ENCODE data around the gene AUTS2.

- TF ChIP-seq, protein P1, sequence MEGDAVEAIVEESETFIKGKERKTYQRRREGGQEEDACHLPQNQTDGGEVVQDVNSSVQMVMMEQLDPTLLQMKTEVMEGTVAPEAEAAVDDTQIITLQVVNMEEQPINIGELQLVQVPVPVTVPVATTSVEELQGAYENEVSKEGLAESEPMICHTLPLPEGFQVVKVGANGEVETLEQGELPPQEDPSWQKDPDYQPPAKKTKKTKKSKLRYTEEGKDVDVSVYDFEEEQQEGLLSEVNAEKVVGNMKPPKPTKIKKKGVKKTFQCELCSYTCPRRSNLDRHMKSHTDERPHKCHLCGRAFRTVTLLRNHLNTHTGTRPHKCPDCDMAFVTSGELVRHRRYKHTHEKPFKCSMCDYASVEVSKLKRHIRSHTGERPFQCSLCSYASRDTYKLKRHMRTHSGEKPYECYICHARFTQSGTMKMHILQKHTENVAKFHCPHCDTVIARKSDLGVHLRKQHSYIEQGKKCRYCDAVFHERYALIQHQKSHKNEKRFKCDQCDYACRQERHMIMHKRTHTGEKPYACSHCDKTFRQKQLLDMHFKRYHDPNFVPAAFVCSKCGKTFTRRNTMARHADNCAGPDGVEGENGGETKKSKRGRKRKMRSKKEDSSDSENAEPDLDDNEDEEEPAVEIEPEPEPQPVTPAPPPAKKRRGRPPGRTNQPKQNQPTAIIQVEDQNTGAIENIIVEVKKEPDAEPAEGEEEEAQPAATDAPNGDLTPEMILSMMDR (optimal IDR thresholded peaks at IDR 0.05 in 1 of 3, IDR thresholded peaks at IDR 0.05 in 1 of 3, conservative IDR thresholded peaks at IDR 0.05 in 1 of 3; ENCODE audit: extremely low read depth in 1 of 3, insufficient read depth in 2 of 3, low read length in 3 of 3), result no peak
- no peak for TF ChIP-seq EZH2 (IDR thresholded peaks at IDR 0.05; ENCODE audit: low read length)
Observed at GRCh38 chr7:69598487-69599285, 411 bp downstream of the AUTS2 start.
